ENCODE data around the gene KIAA1671.

KIAA1671 gene

GRCh38 chr22:25159028-25159427 lies 206.5 kb downstream of the KIAA1671 start:
- TF ChIP-seq CTCF (IDR thresholded peaks at IDR 0.05; ENCODE audit: low read depth, low read length) = no peak
- DNase-seq (ENCODE audit: low read depth, low spot score) = peak; percentile 33
- in situ Hi-C loops (cut with HindIII; ENCODE audit: low sequenced_read_pairs) = no loop called here
- H3K4me3 ChIP-seq (ENCODE audit: low read depth, low read length) = no peak overlapping the region

DNA sequence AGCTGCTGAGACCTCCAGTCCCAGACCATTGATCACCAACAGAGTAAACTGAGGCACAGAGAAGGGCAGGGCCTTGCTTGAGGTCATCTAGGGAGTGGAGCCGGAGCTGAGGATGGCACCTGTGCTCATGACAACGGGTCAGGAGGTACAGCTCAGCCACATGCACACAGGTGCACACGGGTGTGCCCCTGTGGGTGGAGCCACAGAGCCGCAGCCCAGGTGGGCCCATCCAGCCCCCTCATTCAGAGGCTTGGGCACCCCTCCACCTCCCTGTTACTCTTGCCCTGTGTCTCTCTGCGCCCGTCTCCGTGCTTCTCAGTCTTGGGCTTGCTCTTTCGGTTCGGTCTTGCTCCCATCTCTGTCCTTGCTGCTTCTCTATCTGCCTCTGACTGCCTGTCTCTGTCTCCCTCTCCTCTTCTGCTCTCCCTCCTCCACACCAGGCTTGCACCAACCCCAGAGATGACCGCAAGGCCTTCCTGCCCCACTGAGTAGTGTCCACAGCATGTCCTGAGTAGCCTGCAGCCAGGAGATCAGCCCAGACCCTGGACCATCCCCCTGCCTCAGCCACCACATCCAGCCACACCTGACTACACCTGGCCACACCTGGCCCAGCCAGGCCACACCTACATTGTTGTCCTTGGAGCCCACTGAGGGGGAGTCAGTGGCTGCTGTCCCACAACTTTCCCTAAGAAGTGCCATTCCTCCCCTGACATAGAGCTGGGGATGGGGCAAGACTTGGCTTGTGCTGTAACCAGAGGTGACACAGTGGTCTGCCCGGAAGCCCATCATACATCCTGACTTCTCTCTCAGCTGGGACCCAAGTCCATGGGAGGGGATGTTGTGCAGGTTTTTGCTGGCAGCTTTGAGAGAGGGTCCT lies 207.8 kb downstream of the KIAA1671 start:
- no peak for TF ChIP-seq CTCF (IDR thresholded peaks at IDR 0.05; ENCODE audit: low read depth, low read length)
- no peak overlapping the region for H3K4me3 ChIP-seq (ENCODE audit: low read depth, low read length)
- DNase-seq (ENCODE audit: low read depth, low spot score) = no peak
- in situ Hi-C loops (cut with HindIII; ENCODE audit: low sequenced_read_pairs) = no loop called here

GRCh38 chr22:25161017-25161915 lies 208.8 kb downstream of the KIAA1671 start:
- no peak overlapping the region for H3K4me3 ChIP-seq (ENCODE audit: low read depth, low read length)
- no peak for DNase-seq (ENCODE audit: low read depth, low spot score)
- in situ Hi-C loops (cut with HindIII; ENCODE audit: low sequenced_read_pairs) = no loop called here
- TF ChIP-seq CTCF (IDR thresholded peaks at IDR 0.05; ENCODE audit: low read depth, low read length) = no peak

GRCh38 chr22:25161916-25162530 lies 209.5 kb downstream of the KIAA1671 start:
- no peak for TF ChIP-seq CTCF (IDR thresholded peaks at IDR 0.05; ENCODE audit: low read depth, low read length)
- H3K4me3 ChIP-seq (ENCODE audit: low read depth, low read length) = no peak overlapping the region

GRCh38 chr22:25162561-25162960 lies 210.0 kb downstream of the KIAA1671 start:
- in situ Hi-C loops (cut with HindIII; ENCODE audit: low sequenced_read_pairs) = no loop called here
- no peak for TF ChIP-seq CTCF (IDR thresholded peaks at IDR 0.05; ENCODE audit: low read depth, low read length)

More at GRCh38 chr22:25161916-25162530, 209.5 kb downstream of the KIAA1671 start:
- no peak for DNase-seq (ENCODE audit: low read depth, low spot score)
- in situ Hi-C loops (cut with HindIII; ENCODE audit: low sequenced_read_pairs) = no loop called here

DNA sequence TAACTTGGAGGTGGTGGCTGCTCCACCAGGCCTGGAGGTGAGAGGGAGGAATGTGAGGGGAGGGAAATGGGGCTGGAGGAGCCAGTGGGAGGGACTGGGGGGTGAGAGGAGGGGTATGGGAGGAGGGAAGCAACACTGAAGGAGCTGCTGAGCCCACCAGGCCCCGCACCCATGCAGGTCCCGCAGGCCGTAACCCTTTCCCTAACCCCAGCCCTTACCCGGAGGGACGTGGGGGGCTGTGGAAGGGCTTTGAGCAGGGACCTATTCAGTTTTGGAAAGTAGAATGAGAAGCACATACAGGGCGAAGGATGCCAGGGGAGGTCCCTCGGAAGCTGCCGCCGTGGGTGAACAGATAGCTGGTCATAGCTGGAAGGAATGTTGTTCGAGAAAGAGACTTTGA lies 213.3 kb downstream of the KIAA1671 start:
- in situ Hi-C loops (cut with HindIII; ENCODE audit: low sequenced_read_pairs) = no loop called here
- H3K4me3 ChIP-seq (ENCODE audit: low read depth, low read length) = no peak overlapping the region
- TF ChIP-seq CTCF (IDR thresholded peaks at IDR 0.05; ENCODE audit: low read depth, low read length) = no peak
- no peak for DNase-seq (ENCODE audit: low read depth, low spot score)

More at GRCh38 chr22:25162561-25162960, 210.0 kb downstream of the KIAA1671 start:
- no peak for DNase-seq (ENCODE audit: low read depth, low spot score)
- H3K4me3 ChIP-seq (ENCODE audit: low read depth, low read length) = no peak overlapping the region

Measured in astrocyte of the spinal cord (primary cell).